HG02623 (cell line): Measurements from ENCODE around the gene MIS18A.
"Not testable (repeated sequence)": the region's sequence is repeated elsewhere in the genome, so short reads cannot be mapped to it uniquely, and the experiment has no call there.

Experiments used
- ATAC-seq: cut with Tn5 transposase; IDR thresholded peaks from one replicate; pipeline ENCODE4 v1.9.1; 2021; ENCODE audit warnings: moderate library complexity; ENCODE audit not compliant: unreplicated experiment

The MIS18A gene

GRCh38 chr21:32306021-32306780, 27.4 kb upstream of the MIS18A start:
- ATAC-seq: no peak

DNA sequence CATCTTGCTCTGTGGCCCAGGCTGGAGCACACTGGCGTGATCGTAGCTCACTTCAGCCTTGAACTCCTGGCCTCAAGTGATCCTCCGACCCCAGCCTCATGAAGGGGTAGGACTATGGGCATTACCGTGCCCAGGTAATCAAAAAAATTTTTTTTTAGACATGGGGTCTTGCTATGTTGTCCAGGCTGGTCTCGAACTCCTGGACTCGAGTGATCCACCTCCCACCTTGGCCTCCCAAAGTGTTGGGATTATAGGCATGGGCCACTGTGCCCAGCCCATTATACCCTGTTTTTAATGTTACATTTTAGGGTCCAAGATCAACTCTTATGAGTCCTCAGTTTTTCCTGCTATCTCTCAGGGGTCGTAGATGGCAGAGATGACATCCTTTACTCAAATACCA, 26.1 kb upstream of the MIS18A start:
- ATAC-seq: no peak

DNA sequence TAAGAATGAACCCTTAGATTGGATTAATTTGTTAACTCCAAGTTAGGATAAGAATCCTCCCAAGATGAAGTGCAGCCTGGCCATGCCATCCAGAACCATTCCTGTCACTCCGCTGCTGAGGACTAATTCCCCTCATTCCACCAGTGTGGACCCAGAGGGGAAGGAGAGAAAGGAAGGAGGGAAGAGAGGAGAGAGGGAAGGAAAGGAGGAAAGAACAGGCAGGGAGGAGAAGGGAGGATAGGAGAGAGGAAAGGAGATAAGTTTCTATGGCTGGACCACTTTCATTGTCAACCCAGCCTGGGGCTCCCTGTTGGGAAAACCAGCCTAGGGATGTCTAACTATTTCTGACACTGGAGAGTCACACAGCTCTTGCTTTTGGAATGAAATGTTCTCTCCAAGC, 24.5 kb upstream of the MIS18A start:
- no peak for ATAC-seq

DNA sequence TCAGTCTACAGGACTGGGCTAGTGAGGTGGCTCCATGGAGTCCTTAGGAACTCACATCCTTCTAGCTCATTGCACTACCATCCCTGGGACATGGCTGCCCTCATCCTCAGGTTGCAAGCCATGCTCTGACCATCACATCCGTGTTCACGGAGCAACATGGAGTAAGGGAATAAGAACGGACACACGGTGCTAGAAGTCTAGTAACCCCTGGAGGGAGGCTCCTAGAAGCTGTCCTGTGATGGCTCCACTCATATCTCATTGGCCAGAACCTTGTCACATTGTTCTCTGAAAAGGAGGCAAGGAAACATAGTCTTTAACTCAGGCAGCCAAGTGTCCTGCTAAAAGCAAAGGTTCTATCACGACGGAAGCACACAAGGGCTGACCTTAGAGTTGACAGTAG, 23.7 kb upstream of the MIS18A start:
- no peak for ATAC-seq

DNA sequence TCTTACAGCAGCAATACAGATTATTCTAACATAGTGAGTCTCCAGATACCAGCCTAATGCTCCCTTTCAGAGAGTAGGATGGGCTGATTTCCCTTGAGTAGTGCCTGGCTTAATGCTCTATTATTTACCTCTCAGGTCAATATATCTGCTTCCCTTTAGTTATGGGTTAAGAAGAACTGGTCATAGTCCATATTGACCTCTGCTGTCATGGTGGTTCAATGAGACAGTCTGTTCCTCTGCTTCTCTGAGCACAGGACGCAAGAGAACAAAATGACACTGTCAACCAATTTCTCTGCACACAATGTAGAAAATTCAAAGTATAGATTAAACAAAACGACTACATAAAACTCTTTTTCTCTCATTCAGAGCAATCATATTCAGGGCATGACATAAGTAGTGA, 22.7 kb upstream of the MIS18A start:
- no peak for ATAC-seq

- ATAC-seq: no peak
Observed at GRCh38 chr21:32300117-32300681, 21.4 kb upstream of the MIS18A start.

GRCh38 chr21:32299695-32300094, 20.8 kb upstream of the MIS18A start:
- no peak for ATAC-seq

DNA sequence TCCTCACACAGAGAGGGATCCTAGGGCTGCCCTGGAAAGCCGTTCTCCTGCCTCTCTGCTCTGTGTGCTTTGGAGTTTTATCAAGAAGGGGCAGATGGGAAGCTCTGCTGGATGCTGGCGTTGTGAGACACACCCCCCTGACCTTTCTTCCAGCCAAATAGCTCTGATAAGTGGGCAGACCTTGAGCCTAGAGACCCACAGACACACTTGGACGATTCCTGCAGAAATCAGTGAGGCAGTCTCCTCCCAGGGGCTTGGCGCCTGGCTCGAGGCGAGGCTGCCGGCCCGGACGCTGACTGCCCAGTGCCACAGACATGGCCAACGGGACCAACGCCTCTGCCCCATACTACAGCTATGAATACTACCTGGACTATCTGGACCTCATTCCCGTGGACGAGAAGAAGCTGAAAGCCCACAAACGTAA, 19.8 kb upstream of the MIS18A start, which contains the start of gene MRAP:
Gene MRAP (plus strand): TSS at position 198 of the 424 bp plus-strand sequence. CDS start 117 bp downstream, at position 315.
- ATAC-seq: no peak

- no peak for ATAC-seq
Observed at GRCh38 chr21:32298148-32298559, 19.3 kb upstream of the MIS18A start.

DNA sequence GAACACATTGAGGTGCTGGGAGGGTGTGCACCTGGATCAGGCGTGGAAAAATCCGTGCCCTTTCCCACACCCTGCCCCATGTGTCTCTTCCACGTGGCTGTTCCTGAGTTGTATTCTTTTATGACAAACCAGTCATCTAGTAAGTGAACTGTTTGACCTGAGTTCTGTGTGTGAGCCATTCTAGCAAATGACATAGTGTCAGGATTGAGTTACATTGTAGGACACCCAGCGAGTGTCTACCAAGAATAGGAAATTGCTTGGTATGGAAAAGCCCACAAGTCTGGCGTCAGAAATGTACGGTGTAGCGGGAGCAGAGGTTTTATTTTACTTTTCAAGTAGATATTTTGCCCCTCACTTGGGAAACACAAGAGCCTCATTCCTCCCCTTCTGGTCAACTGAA, 18.6 kb upstream of the MIS18A start:
- ATAC-seq: no peak

DNA sequence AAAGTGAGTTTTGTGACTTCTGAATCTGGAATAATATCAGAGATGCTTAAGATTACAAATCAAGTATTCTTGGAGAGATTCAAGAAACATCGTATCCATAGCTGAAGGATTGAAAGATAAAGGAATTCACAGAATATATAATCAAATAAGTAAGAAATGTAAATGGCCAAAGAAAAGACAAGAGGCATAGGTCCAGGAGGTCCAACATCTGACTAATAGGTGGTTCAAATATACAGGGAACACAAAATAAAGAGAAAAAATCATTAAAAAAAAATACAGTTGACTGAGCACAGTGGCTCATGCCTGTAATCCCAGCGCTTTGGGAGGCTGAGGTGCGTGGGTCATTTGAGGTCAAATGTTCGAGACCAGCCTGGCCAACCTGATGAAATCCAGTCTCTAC, 6.6 kb upstream of the MIS18A start:
- ATAC-seq: no peak

- no peak for ATAC-seq
Observed at GRCh38 chr21:32282992-32283391, 4.1 kb upstream of the MIS18A start.

DNA sequence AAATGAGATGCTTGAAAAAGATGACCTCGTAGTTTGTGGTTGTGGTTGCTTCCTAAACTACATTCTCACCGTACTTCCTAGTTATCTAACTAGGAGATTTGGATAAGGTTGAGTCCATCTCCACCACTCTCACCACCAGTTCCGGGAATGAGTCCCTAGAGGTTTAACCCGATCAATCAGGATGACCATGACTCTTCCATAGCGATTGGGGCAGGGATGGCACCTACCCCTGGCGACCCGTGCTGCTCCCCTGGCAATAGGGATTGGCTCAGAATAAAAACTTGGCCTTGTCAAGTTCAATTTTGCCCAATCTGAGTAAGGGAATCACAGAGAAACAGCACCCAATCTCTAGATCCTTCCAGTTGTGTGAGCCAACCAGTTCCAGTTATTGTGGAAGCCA, 2.7 kb upstream of the MIS18A start:
- no peak for ATAC-seq

DNA sequence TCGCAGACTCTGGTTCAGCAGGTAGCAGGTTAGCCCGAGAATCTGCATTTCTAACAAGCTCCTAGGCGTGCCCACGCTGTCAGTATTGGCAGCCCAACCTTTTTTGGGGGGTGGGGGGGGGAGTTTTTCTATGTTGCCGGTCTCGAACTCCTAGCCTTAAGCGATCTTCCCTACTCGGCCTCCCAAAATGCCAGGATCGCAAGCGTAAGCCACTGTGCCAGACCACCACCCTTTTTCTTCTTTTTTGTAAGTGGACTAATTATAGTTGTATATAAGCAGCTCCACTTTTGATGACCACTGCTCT, 480 bp upstream of the MIS18A start:
- peak; percentile 24 for ATAC-seq

DNA sequence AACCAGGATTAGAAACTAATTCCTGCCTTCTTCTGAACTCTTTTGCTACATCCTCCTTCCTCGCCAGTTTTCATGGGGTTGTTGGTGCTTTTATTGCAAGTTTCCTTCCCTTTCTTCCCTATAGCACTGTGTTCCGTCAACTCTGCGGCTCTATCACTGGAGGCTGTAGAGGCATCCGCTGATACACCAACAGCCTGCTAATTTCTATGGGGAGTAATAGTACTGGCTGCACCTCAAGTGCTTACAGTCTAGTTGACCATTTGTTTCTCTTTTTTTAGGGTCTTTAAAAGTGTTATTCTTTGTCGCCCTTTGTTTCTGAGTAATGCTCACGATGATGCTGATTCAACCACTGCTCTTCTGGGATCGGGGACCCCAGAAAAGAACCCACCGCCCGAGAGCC, 746 bp downstream of the MIS18A start:
- no peak for ATAC-seq

- ATAC-seq: no peak
Observed at GRCh38 chr21:32276671-32277070, 2.2 kb downstream of the MIS18A start.

DNA sequence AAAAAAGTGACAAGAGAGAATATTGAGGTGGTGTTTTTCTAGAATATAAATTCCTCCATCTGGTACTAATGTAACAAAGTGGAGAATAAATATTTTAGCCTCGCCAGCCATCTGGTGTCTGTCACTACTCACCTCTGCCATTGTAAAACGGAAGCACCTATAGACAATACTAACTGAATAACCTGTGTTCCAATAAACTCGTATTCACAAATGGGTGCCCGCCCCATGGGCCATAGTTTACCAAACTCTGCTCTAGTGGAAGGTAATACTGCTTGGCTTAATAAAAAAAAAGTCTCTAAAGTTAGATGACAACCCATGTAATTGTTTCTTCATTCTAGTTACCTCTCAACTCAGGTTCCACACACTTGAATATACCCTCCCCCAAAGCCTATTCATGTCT, 8.1 kb downstream of the MIS18A start:
- no peak for ATAC-seq

- not testable (repeated sequence) for ATAC-seq
Observed at GRCh38 chr21:32265321-32265720, 13.5 kb downstream of the MIS18A start.

- ATAC-seq: no peak
Observed at GRCh38 chr21:32261929-32262328, 16.9 kb downstream of the MIS18A start.

DNA sequence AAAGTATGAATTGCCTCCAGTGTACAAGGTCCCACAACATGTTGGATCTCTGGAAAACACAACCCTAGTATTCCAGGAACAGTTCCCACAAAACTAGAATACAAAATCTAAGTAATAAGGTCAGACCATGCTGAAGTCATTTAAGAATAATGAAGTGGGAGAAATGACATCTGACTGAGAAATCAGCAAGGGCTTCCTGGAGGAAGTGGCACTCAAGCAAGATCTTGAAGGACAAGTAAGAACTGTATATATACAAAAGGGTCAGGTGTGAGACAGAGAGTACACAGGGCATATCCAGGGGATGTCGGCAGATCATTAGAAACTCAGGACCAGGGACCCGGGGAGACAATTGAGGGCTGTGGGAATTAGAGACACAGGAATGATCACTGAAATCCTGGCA, 18.7 kb downstream of the MIS18A start:
- ATAC-seq: no peak

DNA sequence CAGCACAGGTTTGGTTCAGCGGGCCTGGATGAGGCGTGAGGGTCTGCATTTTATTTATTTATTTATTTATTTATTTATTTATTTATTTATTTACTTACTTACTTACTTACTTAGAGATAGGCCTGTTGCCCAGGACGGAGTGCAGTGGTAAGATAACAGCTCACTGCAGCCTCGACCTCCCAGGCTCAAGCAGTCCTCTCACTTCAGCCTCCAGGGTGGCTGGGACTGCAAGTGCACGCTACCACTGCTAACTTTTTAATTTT, 20.1 kb downstream of the MIS18A start:
- ATAC-seq: not testable (repeated sequence)

DNA sequence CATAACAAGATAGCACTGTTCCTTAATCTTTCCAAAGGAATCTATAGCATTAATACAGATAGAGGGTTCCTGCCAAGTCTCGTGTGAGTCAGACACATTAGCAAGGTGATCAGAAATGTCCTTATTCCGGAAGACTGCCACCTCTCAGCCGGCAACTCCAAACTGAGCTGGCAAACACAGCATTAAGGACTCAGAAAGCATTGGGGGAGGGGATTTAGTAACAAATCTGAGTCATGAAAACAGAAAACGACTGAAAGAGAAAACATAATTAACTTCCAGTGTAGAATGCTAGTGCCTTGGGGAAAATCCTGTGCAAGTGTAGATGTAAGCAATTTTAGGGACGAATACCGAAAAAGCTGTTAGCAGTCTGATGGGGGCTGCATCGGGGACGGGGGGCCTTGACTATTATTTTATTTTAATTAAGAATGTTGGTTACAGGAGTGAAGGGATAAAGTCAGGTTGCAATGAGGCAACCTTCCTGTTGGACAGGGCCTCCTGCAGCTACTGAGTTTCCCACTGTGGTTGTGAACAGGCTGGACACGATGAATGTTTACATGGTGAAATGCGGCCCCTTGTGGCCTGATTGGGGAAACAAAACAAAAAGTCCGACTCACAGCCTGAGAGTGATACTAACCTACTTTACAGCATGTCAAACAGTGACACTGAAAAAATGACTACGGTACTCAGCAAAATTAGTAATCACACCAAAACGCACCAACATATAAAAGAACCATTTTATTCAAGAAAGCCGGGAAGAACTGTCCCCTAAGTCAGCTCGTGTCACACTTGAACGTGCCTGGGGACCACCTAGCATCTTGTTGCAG, 20.7 kb downstream of the MIS18A start:
- ATAC-seq: peak; percentile 60
